A549 (cell line): ENCODE measurements around the gene P4HA1. TPM values are rescaled to one million over a fixed set of nuclear protein-coding genes. Genes with fewer than 3 reads are reported as not detected.
"Not testable (repeated sequence)": the region's sequence is repeated elsewhere in the genome, so short reads cannot be mapped to it uniquely, and the experiment has no call there.

Experiments
- ATAC-seq, 2 experiments: fragments of 200-7000 bp in 1 of 2; fragments of >200 bp in 1 of 2; cut with Nextera tagmentation in 1 of 2; cut with Tn5 transposase in 1 of 2; 3 replicates each; pipeline versions ENCODE4 v1.8.0 to v1.9.1; 2018 to 2020; ENCODE audit warnings: mild to moderate bottlenecking in 1 of 2, moderate library complexity in 1 of 2
- CTCF ChIA-PET: fragments of 300-600 bp; sonication (Branson Sonifier 250); formaldehyde crosslinking; extraction: SDS; loops from one replicate; lab custom pipeline; 2021; ENCODE audit warnings: antibody characterized with exemption, inconsistent platforms; lab: Yijun Ruan, JAX
- POLR2A ChIA-PET: fragments of 350-600 bp; formaldehyde crosslinking; extraction: SDS; loops from one replicate; lab custom pipeline; 2021; ENCODE audit warnings: antibody characterized with exemption, inconsistent platforms; lab: Yijun Ruan, JAX
- DNase-seq, 2 experiments: peaks; one replicate each; pipeline versions ENCODE4 v3.0.0 to v3.0.0-alpha.2; 2011 to 2016; ENCODE audit warnings: low read depth in 1 of 2, low spot score in 1 of 2
- FAIRE-seq: peaks from 2 replicates; lab custom pipeline; 2011; peaks lifted over from hg19 to GRCh38; lab: Jason Lieb, UNC
- H3K27ac ChIP-seq, 2 experiments: fragments of >200 bp; sonication (Bioruptor Twin); formaldehyde crosslinking; 3 replicates each; pipeline ENCODE4 v1.5.1; 2016 to 2017
- H3K4me1 ChIP-seq: fragments of >200 bp; sonication (Bioruptor Twin); formaldehyde crosslinking; 3 replicates; pipeline ENCODE4 v1.6.1; 2016
- H3K4me2 ChIP-seq: fragments of >200 bp; sonication (Bioruptor Twin); formaldehyde crosslinking; 3 replicates; pipeline ENCODE4 v1.6.1; 2016
- H3K4me3 ChIP-seq: fragments of >200 bp; sonication (Bioruptor Twin); formaldehyde crosslinking; 3 replicates; pipeline ENCODE4 v1.5.1; 2016
- H3K9me3 ChIP-seq: fragments of >200 bp; sonication (Bioruptor Twin); formaldehyde crosslinking; 3 replicates; pipeline ENCODE4 v1.6.1; 2016
- CHD2 ChIP-seq: fragments of 150-350 bp; IDR thresholded peaks from 2 replicates; pipeline ENCODE4 v1.6.1; 2014; ENCODE audit warnings: low read length; ENCODE audit not compliant: partially characterized antibody
- EHF ChIP-seq: fragments of 250-450 bp; sonication (Bioruptor Pico); IDR thresholded peaks from 2 replicates; pipeline ENCODE4 v1.5.0; 2020; ENCODE audit warnings: mild to moderate bottlenecking
- EHMT2 ChIP-seq: fragments of 200-600 bp; sonication (generic); IDR thresholded peaks from 2 replicates; pipeline ENCODE4 v1.6.1; 2016; ENCODE audit warnings: antibody characterized with exemption, low read depth, mild to moderate bottlenecking, moderate library complexity
- FOXS1 ChIP-seq: fragments of 250-450 bp; sonication (Bioruptor Pico); IDR thresholded peaks from 2 replicates; pipeline ENCODE4 v1.5.0; 2020; ENCODE audit warnings: mild to moderate bottlenecking, moderate library complexity
- GATA3 ChIP-seq: IDR thresholded peaks from 2 replicates; pipeline ENCODE4 v1.6.1; 2012; ENCODE audit warnings: borderline replicate concordance
- HES2 ChIP-seq: fragments of >200 bp; sonication (Bioruptor Twin); formaldehyde crosslinking; IDR thresholded peaks from 2 replicates; pipeline ENCODE4 v1.6.1; 2016
- HOXB5 ChIP-seq: fragments of 250-450 bp; sonication (Bioruptor Pico); IDR thresholded peaks from 2 replicates; pipeline ENCODE4 v1.5.0; 2020; ENCODE audit warnings: mild to moderate bottlenecking, moderate library complexity
- JUN ChIP-seq, 2 experiments: fragments of >200 bp; sonication (Bioruptor Twin); formaldehyde crosslinking; IDR thresholded peaks; 2 replicates in 1 of 2; 3 replicates in 1 of 2; pipeline ENCODE4 v1.6.1; 2016 to 2017
- JUNB ChIP-seq: fragments of >200 bp; sonication (Bioruptor Twin); formaldehyde crosslinking; IDR thresholded peaks from 2 replicates; pipeline ENCODE4 v1.6.1; 2016
- KDM1A ChIP-seq: fragments of 200-600 bp; sonication (generic); IDR thresholded peaks from 2 replicates; pipeline ENCODE4 v1.6.1; 2016; ENCODE audit warnings: low read depth, mild to moderate bottlenecking
- KDM5A ChIP-seq: fragments of 200-600 bp; sonication (generic); IDR thresholded peaks from 2 replicates; pipeline ENCODE4 v1.6.1; 2016; ENCODE audit warnings: antibody characterized with exemption, mild to moderate bottlenecking
- MAFK ChIP-seq: fragments of 450-650 bp; IDR thresholded peaks from 2 replicates; pipeline ENCODE4 v1.6.1; 2014; ENCODE audit not compliant: partially characterized antibody
- NR3C1 ChIP-seq: fragments of >200 bp; sonication (Bioruptor Twin); formaldehyde crosslinking; IDR thresholded peaks from 3 replicates; pipeline ENCODE4 v1.6.1; 2017
- POLR2AphosphoS2 ChIP-seq: conservative IDR thresholded peaks from 2 replicates; pipeline ENCODE4 v1.6.1; 2012; ENCODE audit warnings: low read length, improper control_type of control experiment, inconsistent platforms
- RNF2 ChIP-seq: fragments of 200-600 bp; sonication (generic); IDR thresholded peaks from 2 replicates; pipeline ENCODE4 v1.6.1; 2016; ENCODE audit warnings: low read depth, mild to moderate bottlenecking, antibody characterized with exemption, moderate library complexity, borderline replicate concordance
- SMC3 ChIP-seq: fragments of >200 bp; sonication (Bioruptor Twin); formaldehyde crosslinking; IDR thresholded peaks from 3 replicates; pipeline ENCODE4 v1.6.1; 2018; ENCODE audit warnings: inconsistent platforms
- USF2 ChIP-seq: fragments of 450-650 bp; IDR thresholded peaks from 2 replicates; pipeline ENCODE4 v1.6.1; 2014; ENCODE audit warnings: antibody characterized with exemption
- ZFP36 ChIP-seq: fragments of 450-650 bp; IDR thresholded peaks from 2 replicates; pipeline ENCODE4 v1.6.1; 2014; ENCODE audit warnings: borderline replicate concordance; ENCODE audit not compliant: partially characterized antibody
- ZNF302 ChIP-seq: fragments of 250-450 bp; sonication (Bioruptor Pico); IDR thresholded peaks from 2 replicates; pipeline ENCODE4 v1.9.0; 2021; ENCODE audit warnings: inconsistent platforms, mild to moderate bottlenecking, moderate library complexity
- WGBS: methylation state at CpG from one replicate; pipeline ENCODE4 v1.1.6; 2017; ENCODE audit errors: missing lambda C conversion rate; 5-methylcytosine and 5-hydroxymethylcytosine counted together
- polyA plus RNA-seq, 4 experiments: library from polyadenylated mRNA; depleted of rRNA in 3 of 4; stranded (reverse); fragments of >200 nt; fragmentation: RNase III in 1 of 4; extraction: RNeasy Plus Mini Kit Qiagen cat#74134 plus additional on column Dnase treatment in 1 of 4; gene quantifications; 2 replicates in 3 of 4; 3 replicates in 1 of 4; pipeline ENCODE4 v1.2.3, GENCODE V29; 2011 to 2017

The P4HA1 gene
- polyA plus RNA-seq, 2 of the 4 experiments (the other 2 are of a cell fraction): 23.7 to 49.0 TPM

- FAIRE-seq, CTCF ChIA-PET, POLR2A ChIA-PET, H3K4me3 ChIP-seq, ATAC-seq, H3K4me1 ChIP-seq, DNase-seq, H3K27ac ChIP-seq, H3K4me2 ChIP-seq, H3K9me3 ChIP-seq: not testable (repeated sequence)
- 85% methylated on average over 7 of the region's 7 CpGs for WGBS
These were observed 106.9 kb downstream of the P4HA1 start for GRCh38 chr10:72989771-72990170.

GRCh38 chr10:72984618-72985017 lies 112.0 kb downstream of the P4HA1 start:
- H3K4me3 ChIP-seq, H3K4me2 ChIP-seq, POLR2A ChIA-PET, ATAC-seq, DNase-seq, H3K4me1 ChIP-seq, FAIRE-seq, H3K27ac ChIP-seq: not testable (repeated sequence)
- CTCF ChIA-PET: interaction anchor here (1.4 kb wide), 1 partner anchor 57 kb away, joined by 3 read pairs; no protein-coding TSS in a partner anchor
- peaks cover 10% of the 10 kb centered on the region; the same call in 1 of the 3 replicates for H3K9me3 ChIP-seq
- 95% methylated on average over 4 of the region's 4 CpGs for WGBS

GRCh38 chr10:72981882-72982529 lies 114.7 kb downstream of the P4HA1 start:
- Histone ChIP-seq H3K27ac (no peak overlapping the region), H3K4me3 (no peak overlapping the region), H3K4me2 (no peak overlapping the region), H3K4me1 (no peaks in the 10 kb centered on the region), H3K9me3 (peaks cover 35% of the 10 kb centered on the region; the same call in 2 of the 3 replicates)
- ChIA-PET POLR2A (no interaction called here), CTCF (interaction anchor here (1.2 kb wide), 1 partner anchor 67 kb away, joined by 3 read pairs; no protein-coding TSS in a partner anchor)
- no peak for DNase-seq
- TF ChIP-seq USF2: no peak
- no peak for TF ChIP-seq SMC3
- ATAC-seq: no peak
- FAIRE-seq: no peak
- 90% methylated on average over 2 of the region's 2 CpGs for WGBS

- Histone ChIP-seq H3K27ac (no peak overlapping the region), H3K4me3 (no peak overlapping the region), H3K4me2 (no peak overlapping the region), H3K4me1 (no peaks in the 10 kb centered on the region)
- DNase-seq: no peak
- FAIRE-seq: no peak
- CTCF ChIA-PET: interaction anchor here (1.2 to 1.3 kb wide), 2 partner anchors 14 to 67 kb away, joined by 3 read pairs; no protein-coding TSS in a partner anchor
- POLR2A ChIA-PET: no interaction called here
- peak in 1 of 2 experiments; percentile 8; a peak in 1 of 6 replicates for ATAC-seq
- TF ChIP-seq FOXS1 (no peak), POLR2AphosphoS2 (no peak), USF2 (no peak), RNF2 (no peak), ZNF302 (CRISPR knock-in tag) (no peak), NR3C1 (no peak)
- TF ChIP-seq, all 56 proteins: peak for 0
- WGBS: 51% methylated on average over 4 of the region's 4 CpGs
- peaks cover 41% of the 10 kb centered on the region; the same call in 2 of the 3 replicates for H3K9me3 ChIP-seq
These were observed 115.4 kb downstream of the P4HA1 start for GRCh38 chr10:72981028-72981881.

- ChIA-PET POLR2A (no interaction called here), CTCF (interaction anchor here (0.6 to 1.3 kb wide), 2 partner anchors 13 to 81 kb away, joined by 3 read pairs; no protein-coding TSS in a partner anchor)
- no peaks in the 10 kb centered on the region for H3K4me1 ChIP-seq
- 59% methylated on average over 2 of the region's 2 CpGs for WGBS
- no peak overlapping the region for H3K4me3 ChIP-seq
- H3K4me2 ChIP-seq: no peak overlapping the region
- DNase-seq: no peak
- H3K9me3 ChIP-seq: peaks cover 50% of the 10 kb centered on the region
- FAIRE-seq: no peak
- ATAC-seq: no peak
- H3K27ac ChIP-seq: no peak overlapping the region
- TF ChIP-seq HES2 (no peak), GATA3 (no peak), ZFP36 (no peak), POLR2AphosphoS2 (no peak), CHD2 (no peak), RNF2 (no peak), EHF (CRISPR knock-in tag) (no peak), JUNB (no peak), EHMT2 (no peak), KDM5A (no peak), KDM1A (no peak), JUN (IDR thresholded peaks at IDR 0.05) (no peak), MAFK (no peak), HOXB5 (CRISPR knock-in tag) (no peak)
These were observed 116.3 kb downstream of the P4HA1 start for GRCh38 chr10:72980348-72980747.
